Measurements from ENCODE around the gene ANKRD55. TPM values are rescaled to one million over a fixed set of nuclear protein-coding genes. Genes with fewer than 3 reads are reported as not detected.

ANKRD55 gene
- total RNA-seq, 3 donors from 2014 or later (not counting 1 experiment from before 2014, with no cell fraction given), result 0.88 TPM; not detected in 2

DNA sequence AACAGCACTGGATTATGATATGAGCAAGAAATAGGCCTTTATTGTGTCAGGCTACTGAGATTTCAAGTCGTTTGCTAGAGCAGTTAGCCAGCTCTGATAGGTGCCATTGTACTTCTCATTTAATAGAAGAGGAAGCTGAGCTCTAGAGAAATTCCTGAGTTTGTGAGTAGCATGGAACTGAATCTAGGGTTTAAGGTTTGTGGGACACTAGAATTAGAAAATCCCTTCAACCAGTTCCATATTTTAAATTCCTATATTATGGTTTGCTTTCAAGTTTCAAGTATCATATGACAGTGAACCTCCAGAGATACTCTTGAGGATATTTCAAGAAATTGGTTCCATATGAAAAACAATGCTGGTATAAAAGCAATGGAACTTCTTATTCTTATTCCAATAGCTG, 87.6 kb downstream of the ANKRD55 start:
- Mint-ChIP-seq H3K9me3 (no peaks in the 10 kb centered on the region), H3K27me3 (ENCODE audit: low read depth in 2 of 2) (peaks cover 0 to 7% of the 10 kb centered on the region in 2 donors), H3K36me3 (no peaks in the 10 kb centered on the region), H3K4me1 (no peaks in the 10 kb centered on the region), H3K4me3 (no peak overlapping the region), H3K27ac (no peak overlapping the region)
- Histone ChIP-seq H3K9me3 (ENCODE audit: control insufficient read depth, insufficient read depth, low read length) (no peaks in the 10 kb centered on the region), H3K27ac (ENCODE audit: low read length) (no peak overlapping the region), H3K27me3 (ENCODE audit: control insufficient read depth, insufficient read depth, low read length) (peaks cover 2% of the 10 kb centered on the region), H3K4me3 (ENCODE audit: low read length) (no peak overlapping the region), H3K4me1 (ENCODE audit: control insufficient read depth, insufficient read depth, low read length) (no peaks in the 10 kb centered on the region), H3K36me3 (ENCODE audit: control insufficient read depth, insufficient read depth, low read length) (no peaks in the 10 kb centered on the region)
- intact Hi-C loops (cut with micrococcal nuclease), result no loop called here
- TF ChIP-seq CTCF (IDR thresholded peaks at IDR 0.05), result no peak
- DNase-seq, result no peak
- WGBS (ENCODE audit: insufficient coverage), result 59% methylated on average over 1 of the region's 1 CpG
- ATAC-seq, result no peak

DNA sequence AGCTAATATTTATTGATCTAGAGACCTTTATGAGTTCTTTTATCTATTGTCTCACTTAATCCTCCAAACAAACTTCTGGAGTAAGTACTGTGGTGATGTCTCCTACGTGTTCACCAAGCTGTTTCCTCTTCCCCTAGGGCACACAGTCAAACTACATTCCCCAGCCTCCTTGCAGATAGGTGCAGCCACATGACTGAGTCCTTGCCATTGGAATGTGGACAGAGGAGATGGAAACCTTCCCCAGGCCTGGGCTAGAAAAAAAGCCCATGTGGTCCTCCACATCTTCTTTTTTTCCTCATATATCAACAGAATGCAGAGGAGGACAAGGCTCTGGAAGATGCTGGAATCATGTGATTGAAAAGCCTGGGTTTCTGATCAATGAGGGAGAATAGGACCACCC, 88.0 kb downstream of the ANKRD55 start:
- H3K4me3 Mint-ChIP-seq, result no peak overlapping the region

DNA sequence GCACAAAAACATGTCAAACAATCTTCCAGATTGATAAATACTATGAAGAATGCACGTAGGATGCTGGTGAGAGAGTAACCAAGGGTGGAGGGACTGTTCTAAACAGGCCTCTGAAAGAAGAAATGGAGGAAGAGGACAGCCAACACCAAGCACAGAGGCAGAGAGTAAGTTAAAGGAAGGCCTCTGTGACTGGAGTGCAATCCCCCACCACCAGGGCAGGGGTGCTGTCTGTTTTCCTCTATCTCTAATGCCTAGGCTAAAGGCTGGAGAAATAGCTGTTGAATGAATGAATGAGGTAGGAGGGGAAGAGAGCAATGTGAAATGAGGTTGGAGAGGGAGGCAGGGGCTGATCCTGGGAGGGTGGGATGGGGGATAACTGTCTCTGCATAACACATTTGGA, 88.9 kb downstream of the ANKRD55 start:
- intact Hi-C loops (cut with micrococcal nuclease), result no loop called here
- no peaks in the 10 kb centered on the region for H3K4me1 ChIP-seq (ENCODE audit: control insufficient read depth, insufficient read depth, low read length)

More for the DNA sequence above, 88.0 kb downstream of the ANKRD55 start:
- Histone ChIP-seq H3K27me3 (ENCODE audit: control insufficient read depth, insufficient read depth, low read length) (peaks cover 2% of the 10 kb centered on the region), H3K4me3 (ENCODE audit: low read length) (no peak overlapping the region), H3K27ac (ENCODE audit: low read length) (no peak overlapping the region), H3K4me1 (ENCODE audit: control insufficient read depth, insufficient read depth, low read length) (no peaks in the 10 kb centered on the region), H3K36me3 (ENCODE audit: control insufficient read depth, insufficient read depth, low read length) (no peaks in the 10 kb centered on the region), H3K9me3 (ENCODE audit: control insufficient read depth, insufficient read depth, low read length) (no peaks in the 10 kb centered on the region)
- ATAC-seq (no peak), DNase-seq (no peak)
- Mint-ChIP-seq H3K4me1 (no peaks in the 10 kb centered on the region), H3K27ac (no peak overlapping the region), H3K9me3 (no peaks in the 10 kb centered on the region), H3K36me3 (no peaks in the 10 kb centered on the region), H3K27me3 (ENCODE audit: low read depth in 2 of 2) (peaks cover 0 to 7% of the 10 kb centered on the region in 2 donors)
- WGBS (ENCODE audit: insufficient coverage), result no CpG with 5 or more reads among the region's 1 CpG
- TF ChIP-seq CTCF (IDR thresholded peaks at IDR 0.05), result no peak
- intact Hi-C loops (cut with micrococcal nuclease), result no loop called here

More for the DNA sequence above, 88.9 kb downstream of the ANKRD55 start:
- no peak for TF ChIP-seq CTCF (IDR thresholded peaks at IDR 0.05)
- H3K36me3 ChIP-seq (ENCODE audit: control insufficient read depth, insufficient read depth, low read length), result no peaks in the 10 kb centered on the region
- H3K4me3 Mint-ChIP-seq, result no peak overlapping the region
- H3K27ac ChIP-seq (ENCODE audit: low read length), result no peak overlapping the region
- ATAC-seq (no peak), DNase-seq (no peak)
- peaks cover 0 to 7% of the 10 kb centered on the region in 2 donors for H3K27me3 Mint-ChIP-seq (ENCODE audit: low read depth in 2 of 2)
- WGBS (ENCODE audit: insufficient coverage), result 85% methylated on average over 1 of the region's 1 CpG
- H3K4me1 Mint-ChIP-seq, result no peaks in the 10 kb centered on the region
- H3K36me3 Mint-ChIP-seq, result no peaks in the 10 kb centered on the region
- H3K27ac Mint-ChIP-seq, result no peak overlapping the region
- H3K9me3 Mint-ChIP-seq, result no peaks in the 10 kb centered on the region
- H3K4me3 ChIP-seq (ENCODE audit: low read length), result no peak overlapping the region
- H3K27me3 ChIP-seq (ENCODE audit: control insufficient read depth, insufficient read depth, low read length), result peaks cover under 1% of the 10 kb centered on the region
- no peaks in the 10 kb centered on the region for H3K9me3 ChIP-seq (ENCODE audit: control insufficient read depth, insufficient read depth, low read length)
